Endothelial cell of umbilical vein (primary cell): Measurements from ENCODE around the gene TSPO. TPM values are rescaled to one million over a fixed set of nuclear protein-coding genes. Genes with fewer than 3 reads are reported as not detected.

ENCODE experiments used
- BruUV-seq: library from RNA; stranded (reverse); fragments of 400-500 nt; replicated peaks from 2 replicates; lab custom pipeline; 2021; lab: Mats Ljungman, UMichigan
- CTCF ChIA-PET: fragments of 300-600, 350-600 bp; sonication (Branson Sonifier 250); formaldehyde crosslinking; loops from one replicate; lab custom pipeline; 2021; ENCODE audit warnings: antibody characterized with exemption, inconsistent platforms; lab: Charles Lee
- POLR2A ChIA-PET: fragments of 300-600, 350-600 bp; sonication (Branson Sonifier 250); formaldehyde crosslinking; loops from one replicate; lab custom pipeline; 2021; ENCODE audit warnings: antibody characterized with exemption, inconsistent platforms; lab: Charles Lee
- DNase-seq: peaks from one replicate; pipeline ENCODE4 v3.0.0-alpha.2; 2011; ENCODE audit warnings: low read depth, low spot score
- FAIRE-seq: peaks from 2 replicates; lab custom pipeline; 2011; peaks lifted over from hg19 to GRCh38; lab: Jason Lieb, UNC
- H2AFZ ChIP-seq: 2 replicates; pipeline ENCODE4 v1.6.0; 2012; ENCODE audit warnings: low read depth, low read length, control low read depth, inconsistent platforms
- H3K27ac ChIP-seq: 2 replicates; pipeline ENCODE4 v1.5.1; 2011; ENCODE audit warnings: low read depth, mild to moderate bottlenecking, control low read depth, low read length, moderate library complexity; ENCODE audit not compliant: insufficient read depth
- H3K27me3 ChIP-seq, 2 experiments: 2 replicates each; pipeline versions ENCODE4 v1.6.0 to v1.6.1; 2011; ENCODE audit warnings: low read length in 2 of 2, mixed read lengths in 1 of 2; ENCODE audit not compliant: control insufficient read depth in 2 of 2, insufficient read depth in 2 of 2
- H3K36me3 ChIP-seq, 2 experiments: 2 replicates in 1 of 2; 3 replicates in 1 of 2; pipeline ENCODE4 v1.5.1; 2011; ENCODE audit warnings: low read length in 2 of 2, mild to moderate bottlenecking in 1 of 2, moderate library complexity in 1 of 2; ENCODE audit not compliant: control insufficient read depth in 2 of 2, insufficient read depth in 2 of 2; ENCODE audit errors: extremely low read depth in 1 of 2
- H3K4me1 ChIP-seq: 3 replicates; pipeline ENCODE4 v1.5.1; 2011; ENCODE audit warnings: mild to moderate bottlenecking, low read length; ENCODE audit not compliant: control insufficient read depth, insufficient read depth; ENCODE audit errors: extremely low read depth
- H3K4me2 ChIP-seq: 2 replicates; pipeline ENCODE4 v1.6.1; 2011; ENCODE audit warnings: low read length, control low read depth, mixed read lengths; ENCODE audit not compliant: insufficient read depth
- H3K4me3 ChIP-seq, 3 experiments: fragments of 200-600 bp in 1 of 3; sonication (generic), shearing (Covaris generic) in 1 of 3; replicated peaks in 1 of 3; 2 replicates each; pipeline ENCODE4 v1.5.1; 2011 to 2016; ENCODE audit warnings: control low read depth in 3 of 3, low read length in 3 of 3, mild to moderate bottlenecking in 2 of 3, inconsistent platforms in 1 of 3, low read depth in 1 of 3, moderate library complexity in 1 of 3; ENCODE audit not compliant: insufficient read depth in 1 of 3
- H3K79me2 ChIP-seq: 2 replicates; pipeline ENCODE4 v1.6.0; 2012; ENCODE audit warnings: low read length, inconsistent platforms; ENCODE audit not compliant: control insufficient read depth, insufficient read depth
- H3K9ac ChIP-seq: replicated peaks from 2 replicates; pipeline ENCODE3; 2011; ENCODE audit warnings: low read length, control low read depth; ENCODE audit not compliant: insufficient read depth; ENCODE audit errors: extremely low read depth
- H3K9me1 ChIP-seq: replicated peaks from 3 replicates; pipeline ENCODE4 v1.6.0; 2011; ENCODE audit warnings: mild to moderate bottlenecking, low read length; ENCODE audit not compliant: control insufficient read depth, insufficient read depth; ENCODE audit errors: extremely low read depth
- H3K9me3 ChIP-seq: replicated peaks from 2 replicates; pipeline ENCODE4 v1.5.1; 2012; ENCODE audit warnings: low read length, inconsistent platforms; ENCODE audit not compliant: control insufficient read depth, insufficient read depth
- H4K20me1 ChIP-seq: replicated peaks from 2 replicates; pipeline ENCODE3; 2011; ENCODE audit warnings: mild to moderate bottlenecking, low read length; ENCODE audit not compliant: control insufficient read depth, insufficient read depth; ENCODE audit errors: extremely low read depth
- EZH2 ChIP-seq: IDR thresholded peaks from 2 replicates; pipeline ENCODE4 v1.6.1; 2012; ENCODE audit warnings: borderline replicate concordance, low read depth, mild to moderate bottlenecking, moderate library complexity, low read length, inconsistent platforms; ENCODE audit not compliant: severe bottlenecking
- FOS ChIP-seq: IDR thresholded peaks from 2 replicates; pipeline ENCODE4 v1.6.1; 2011; ENCODE audit warnings: mild to moderate bottlenecking, low read length, moderate library complexity, borderline replicate concordance; ENCODE audit not compliant: insufficient read depth
- GATA2 ChIP-seq: IDR thresholded peaks from 2 replicates; pipeline ENCODE4 v1.7.0; 2011; ENCODE audit warnings: low read depth, mild to moderate bottlenecking, moderate library complexity, mixed read lengths, low read length; ENCODE audit not compliant: insufficient read length, insufficient read depth
- JUN ChIP-seq: IDR thresholded peaks from 2 replicates; pipeline ENCODE4 v1.6.1; 2011; ENCODE audit warnings: borderline replicate concordance, low read depth; ENCODE audit not compliant: insufficient read length, insufficient read depth
- MYC ChIP-seq: IDR thresholded peaks from one replicate; pipeline ENCODE4 v1.6.1; 2011; ENCODE audit warnings: mild to moderate bottlenecking, low read depth, low read length
- POLR2A ChIP-seq: IDR thresholded peaks from 2 replicates; pipeline ENCODE4 v1.6.1; 2012; ENCODE audit warnings: low read depth, mild to moderate bottlenecking, control low read depth, low read length
- POLR2AphosphoS5 ChIP-seq: IDR thresholded peaks from 2 replicates; pipeline ENCODE4 v1.6.1; 2012; ENCODE audit warnings: low read depth, mild to moderate bottlenecking, control low read depth, low read length, moderate library complexity; ENCODE audit not compliant: insufficient read depth
- dilution Hi-C: fragments of 300-500 bp; cut with MboI; formaldehyde crosslinking; loops from one replicate; pipeline ENCODE4 v1.15.0; 2019; ENCODE audit warnings: low sequenced_read_pairs; ENCODE audit not compliant: extremely low pct_ligation_motif_present
- intact Hi-C: fragments of 100-400 bp; cut with micrococcal nuclease; formaldehyde crosslinking; loops from one replicate; pipeline ENCODE4 v1.10.0; 2022
- polyA plus RNA-seq, 4 experiments: library from polyadenylated mRNA; depleted of rRNA in 3 of 4; stranded (reverse) in 3 of 4; unstranded in 1 of 4; fragments of >200 nt; gene quantifications; 2 replicates each; pipeline versions ENCODE4 v1.2.1 to v1.2.3, GENCODE V29; 2011 to 2012; ENCODE audit warnings: missing spikeins in 1 of 4
- total RNA-seq: library from RNA; stranded (reverse); gene quantifications from 2 replicates; pipeline ENCODE4 v1.2.3, GENCODE V29; 2021
- TF ChIP-seq, protein P1 (sequence below), 2 donors: IDR thresholded peaks; 1 replicate in 1 of 2; 2 replicates in 1 of 2; pipeline ENCODE4 v1.5.1; 2011; ENCODE audit warnings: low read length in 2 of 2, mild to moderate bottlenecking in 2 of 2, moderate library complexity in 2 of 2, control low read depth in 1 of 2, inconsistent platforms in 1 of 2, low read depth in 1 of 2; ENCODE audit not compliant: insufficient read depth in 1 of 2; ENCODE audit errors: extremely low read depth in 1 of 2
- TF ChIP-seq, protein P2 (sequence below): IDR thresholded peaks from 2 replicates; pipeline ENCODE4 v1.6.1; 2011; ENCODE audit not compliant: insufficient read depth, insufficient read length

Gene TSPO
- total and polyA plus RNA-seq, 2 donors (not counting 3 experiments of a cell fraction or from before 2014, with no cell fraction given), result 328 to 720 TPM

DNA sequence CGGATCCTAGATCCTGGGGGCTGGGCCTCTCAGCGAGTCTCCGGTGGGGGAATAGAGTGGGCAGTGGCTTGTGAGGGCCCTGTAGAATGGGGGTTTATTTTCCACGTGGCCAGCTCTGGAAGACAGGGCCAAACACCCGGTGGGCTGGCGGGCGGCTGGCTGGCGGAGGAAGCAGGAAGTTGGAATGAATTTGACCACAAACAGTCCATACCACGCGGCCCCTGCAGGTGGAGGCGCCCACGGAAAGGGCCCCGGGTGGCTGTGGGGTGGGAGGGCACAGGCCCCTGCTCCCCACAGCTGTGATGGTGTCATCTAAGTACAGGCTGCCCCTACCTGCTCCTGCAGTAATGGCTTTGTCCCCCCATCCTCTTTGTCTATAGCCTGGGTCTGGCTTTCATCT, 23.2 kb upstream of the TSPO start:
- H3K9ac ChIP-seq, result no peak overlapping the region
- DNase-seq (no peak), FAIRE-seq (no peak)
- H3K79me2 ChIP-seq, result no peaks in the 10 kb centered on the region
- no peaks in the 10 kb centered on the region for H4K20me1 ChIP-seq
- ChIA-PET CTCF (no interaction called here), POLR2A (interaction anchor here (0.6 kb wide), 1 partner anchor 50 kb away, joined by 5 read pairs; no protein-coding TSS in a partner anchor)
- H3K27ac ChIP-seq, result no peak overlapping the region
- no peaks in the 10 kb centered on the region for H3K27me3 ChIP-seq
- dilution Hi-C loops (no loop called here), intact Hi-C loops (no loop called here)
- peaks cover 6% of the 10 kb centered on the region for H3K4me1 ChIP-seq
- no TSS peak for BruUV-seq
- H3K9me1 ChIP-seq, result no peaks in the 10 kb centered on the region
- H3K4me3 ChIP-seq, result no peak overlapping the region
- H3K9me3 ChIP-seq, result no peaks in the 10 kb centered on the region
- peaks cover 0 to 10% of the 10 kb centered on the region in 2 experiments for H3K36me3 ChIP-seq
- no peak for TF ChIP-seq POLR2AphosphoS5
- no peak for TF ChIP-seq EZH2
- TF ChIP-seq JUN, result no peak
- TF ChIP-seq, protein P1, sequence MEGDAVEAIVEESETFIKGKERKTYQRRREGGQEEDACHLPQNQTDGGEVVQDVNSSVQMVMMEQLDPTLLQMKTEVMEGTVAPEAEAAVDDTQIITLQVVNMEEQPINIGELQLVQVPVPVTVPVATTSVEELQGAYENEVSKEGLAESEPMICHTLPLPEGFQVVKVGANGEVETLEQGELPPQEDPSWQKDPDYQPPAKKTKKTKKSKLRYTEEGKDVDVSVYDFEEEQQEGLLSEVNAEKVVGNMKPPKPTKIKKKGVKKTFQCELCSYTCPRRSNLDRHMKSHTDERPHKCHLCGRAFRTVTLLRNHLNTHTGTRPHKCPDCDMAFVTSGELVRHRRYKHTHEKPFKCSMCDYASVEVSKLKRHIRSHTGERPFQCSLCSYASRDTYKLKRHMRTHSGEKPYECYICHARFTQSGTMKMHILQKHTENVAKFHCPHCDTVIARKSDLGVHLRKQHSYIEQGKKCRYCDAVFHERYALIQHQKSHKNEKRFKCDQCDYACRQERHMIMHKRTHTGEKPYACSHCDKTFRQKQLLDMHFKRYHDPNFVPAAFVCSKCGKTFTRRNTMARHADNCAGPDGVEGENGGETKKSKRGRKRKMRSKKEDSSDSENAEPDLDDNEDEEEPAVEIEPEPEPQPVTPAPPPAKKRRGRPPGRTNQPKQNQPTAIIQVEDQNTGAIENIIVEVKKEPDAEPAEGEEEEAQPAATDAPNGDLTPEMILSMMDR (IDR thresholded peaks at IDR 0.05; ENCODE audit: extremely low read depth in 1 of 2, insufficient read depth in 1 of 2, low read depth in 1 of 2, low read length in 2 of 2), result no peak
- no peak for TF ChIP-seq GATA2
- TF ChIP-seq MYC, result no peak
- TF ChIP-seq, protein P2, sequence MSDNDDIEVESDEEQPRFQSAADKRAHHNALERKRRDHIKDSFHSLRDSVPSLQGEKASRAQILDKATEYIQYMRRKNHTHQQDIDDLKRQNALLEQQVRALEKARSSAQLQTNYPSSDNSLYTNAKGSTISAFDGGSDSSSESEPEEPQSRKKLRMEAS, result no peak
- TF ChIP-seq POLR2A, result no peak
- TF ChIP-seq FOS, result no peak
- H2AFZ ChIP-seq, result no peak overlapping the region
- H3K4me2 ChIP-seq, result no peak overlapping the region
